Activated naive CD4-positive, alpha-beta T cell treated with anti-CD3 and anti-CD28 coated beads, Interleukin-2, amount 10 ng/mL, durations not matched to agents 5 hours and 36 hours (primary cell): ENCODE results near the gene MTERF4. TPM values are rescaled to one million over a fixed set of nuclear protein-coding genes. Genes with fewer than 3 reads are reported as not detected.

Experiments used
- total RNA-seq, 2 experiments: library from RNA; stranded (reverse); gene quantifications; one replicate each; pipeline ENCODE4 v1.2.3, GENCODE V29; 2021

Gene MTERF4, protein sequence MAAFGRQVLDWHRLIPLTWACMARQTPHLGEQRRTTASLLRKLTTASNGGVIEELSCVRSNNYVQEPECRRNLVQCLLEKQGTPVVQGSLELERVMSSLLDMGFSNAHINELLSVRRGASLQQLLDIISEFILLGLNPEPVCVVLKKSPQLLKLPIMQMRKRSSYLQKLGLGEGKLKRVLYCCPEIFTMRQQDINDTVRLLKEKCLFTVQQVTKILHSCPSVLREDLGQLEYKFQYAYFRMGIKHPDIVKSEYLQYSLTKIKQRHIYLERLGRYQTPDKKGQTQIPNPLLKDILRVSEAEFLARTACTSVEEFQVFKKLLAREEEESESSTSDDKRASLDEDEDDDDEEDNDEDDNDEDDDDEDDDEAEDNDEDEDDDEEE
- total RNA-seq = 10 to 100 TPM; 53.5 to 56.9 TPM

DNA sequence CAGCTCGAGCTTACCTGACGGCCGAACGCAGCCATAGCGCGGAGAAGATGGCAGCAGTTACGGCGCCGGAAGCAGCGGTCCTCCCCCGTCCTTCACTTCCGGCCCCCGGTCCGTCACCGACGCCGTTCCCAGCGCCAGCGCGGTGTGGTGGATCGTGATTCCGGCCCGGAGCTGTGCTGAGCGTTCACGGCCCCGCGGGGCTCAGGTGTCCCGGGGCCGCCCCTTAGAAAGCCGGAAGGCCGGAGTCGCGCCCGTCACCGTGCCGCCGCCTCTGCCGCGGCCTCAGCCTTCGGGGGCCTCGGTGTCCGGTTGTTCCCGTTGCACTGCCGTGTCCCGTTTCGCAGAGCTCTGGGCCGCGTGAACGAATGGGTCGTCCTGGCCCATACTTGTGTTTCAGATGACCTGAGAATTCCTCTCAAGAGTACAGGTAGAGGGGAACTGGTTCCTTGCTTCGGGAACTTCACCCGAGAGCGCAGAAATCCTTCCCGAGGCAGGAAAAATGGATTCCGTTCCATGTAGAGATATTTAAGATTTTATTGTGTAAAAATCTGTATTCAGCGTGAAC is at the start of gene MTERF4:
Gene MTERF4 (minus strand): TSS at position 49 of the 565 bp plus-strand sequence. CDS start 14 bp downstream, at position 35.

GRCh38 chr2:241149925-241150659 is 48.0 kb upstream of the MTERF4 start, which contains the start of gene PPP1R7:
Gene PPP1R7, plus strand, starts transcription at chr2:241150467. Its CDS starts 29 bp downstream, at chr2:241150496.

DNA sequence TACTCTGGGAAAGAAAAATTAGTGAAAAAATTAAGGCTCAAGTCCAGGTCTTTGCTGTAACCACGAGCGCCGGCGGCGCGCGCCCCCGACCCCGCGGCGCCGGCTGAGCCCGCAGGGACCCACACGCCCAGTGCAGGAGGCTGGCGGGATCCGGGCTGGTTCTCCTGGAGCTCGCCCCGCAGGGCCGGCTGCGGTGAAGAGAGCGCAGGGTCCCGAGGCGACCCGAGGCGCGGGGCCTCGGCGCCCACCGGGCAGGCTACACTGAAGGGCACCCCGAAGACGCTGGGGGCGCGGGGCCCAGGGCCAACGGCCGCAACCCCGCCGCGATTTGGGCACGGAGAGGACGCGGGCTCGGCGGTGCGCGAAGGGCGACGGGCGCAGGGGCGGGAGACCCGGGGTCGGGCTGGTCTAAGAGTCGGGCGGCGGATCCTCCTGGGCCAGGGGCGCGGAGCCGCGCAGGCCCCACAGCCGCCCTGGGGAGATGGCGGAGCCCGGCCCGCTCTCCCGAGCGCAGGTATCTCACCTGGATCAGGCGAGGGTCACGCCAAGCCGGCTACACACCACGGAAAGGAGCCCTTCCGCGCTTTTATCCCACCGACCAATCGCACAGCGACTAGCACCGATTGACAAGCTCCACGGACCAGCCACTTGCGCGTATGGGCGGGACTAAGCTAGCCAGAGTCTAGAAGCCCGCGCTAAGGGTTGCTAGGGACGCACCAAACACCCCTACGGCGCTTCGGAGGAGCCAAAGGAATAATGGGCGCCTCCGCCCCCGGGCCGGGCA is 47.0 kb upstream of the MTERF4 start, which contains the start of gene PASK:
Gene PASK (minus strand): TSS at position 582 of the 784 bp plus-strand sequence. CDS start 6,440 bp downstream, outside the sequence.

Other genes starting within 250 kb of the MTERF4 start
- gene AGXT, start 233.5 kb downstream of the MTERF4 start, total RNA-seq = not detected
- gene MAB21L4, start 206.1 kb downstream of the MTERF4 start, total RNA-seq = not detected
- gene CROCC2, start 196.0 kb downstream of the MTERF4 start, total RNA-seq = not detected
- gene SNED1, start 103.7 kb downstream of the MTERF4 start, total RNA-seq = 10 to 100 TPM; 14.4 to 15.2 TPM
- 10 to 100 TPM; 50.8 to 58.5 TPM for gene PASK, start 47.2 kb upstream of the MTERF4 start, total RNA-seq
- gene PPP1R7, start 48.2 kb upstream of the MTERF4 start, total RNA-seq = 10 to 100 TPM; 79.8 to 84.2 TPM
- under 1 TPM; 0.45 to 0.77 TPM for gene ANO7, start 86.4 kb upstream of the MTERF4 start, total RNA-seq
- gene HDLBP, start 213.4 kb upstream of the MTERF4 start, total RNA-seq = 100 to 1,000 TPM; 163 to 180 TPM
- gene SEPTIN2, start 213.6 kb upstream of the MTERF4 start, total RNA-seq = 100 to 1,000 TPM; 279 to 281 TPM